Gastroesophageal sphincter (tissue), 4 donors: Measurements from ENCODE around the gene DCXR. TPM values are rescaled to one million over a fixed set of nuclear protein-coding genes. Genes with fewer than 3 reads are reported as not detected.

ENCODE experiments used
- ATAC-seq: fragments of 150-250 bp; one replicate; pipeline ENCODE4 v1.9.1; 2016; ENCODE audit warnings: mild to moderate bottlenecking, moderate library complexity
- H3K27ac ChIP-seq, 4 donors: fragments of 200-600 bp; sonication (generic) in 3 of 4; 1 replicate in 3 of 4; 2 replicates in 1 of 4; pipeline ENCODE4 v1.5.1; 2016 to 2019
- H3K27me3 ChIP-seq: fragments of 200-600 bp; sonication (generic); one replicate; pipeline ENCODE4 v1.5.1; 2019
- H3K36me3 ChIP-seq, 2 donors: fragments of 200-600 bp; sonication (generic); one replicate each; pipeline ENCODE4 v1.5.1; 2019; ENCODE audit warnings: control low read depth in 1 of 2
- H3K4me1 ChIP-seq, 3 donors: fragments of 200-600 bp; sonication (generic); 1 replicate in 2 of 3; 2 replicates in 1 of 3; pipeline ENCODE4 v1.5.1; 2016 to 2019; ENCODE audit warnings: control low read depth in 2 of 3
- H3K4me3 ChIP-seq, 2 donors: fragments of 200-600 bp; sonication (generic); one replicate each; pipeline ENCODE4 v1.5.1; 2019; ENCODE audit warnings: mild to moderate bottlenecking in 1 of 2, moderate library complexity in 1 of 2
- H3K9me3 ChIP-seq, 3 donors: fragments of 200-600 bp; sonication (generic); one replicate each; pipeline ENCODE4 v1.5.1; 2017 to 2019; ENCODE audit warnings: control low read depth in 2 of 3
- EP300 ChIP-seq: sonication (generic); formaldehyde crosslinking; IDR thresholded peaks from one replicate; pipeline ENCODE4 v1.6.1; 2017; ENCODE audit warnings: antibody characterized with exemption, mild to moderate bottlenecking
- POLR2A ChIP-seq, 2 donors: fragments of 450-650 bp; IDR thresholded peaks; one replicate each; pipeline ENCODE4 v1.6.1; 2017; ENCODE audit warnings: antibody characterized with exemption in 2 of 2, mild to moderate bottlenecking in 2 of 2, moderate library complexity in 1 of 2
- POLR2AphosphoS5 ChIP-seq: sonication (generic); formaldehyde crosslinking; IDR thresholded peaks from one replicate; pipeline ENCODE4 v1.6.1; 2017; ENCODE audit warnings: antibody characterized with exemption
- WGBS, 2 donors: methylation state at CpG; one replicate each; pipeline ENCODE4 v1.1.5; 2018; ENCODE audit warnings: low coverage in 1 of 2; 5-methylcytosine and 5-hydroxymethylcytosine counted together
- total RNA-seq, 4 donors: library from RNA; depleted of rRNA; stranded (reverse); fragments of >200 nt; gene quantifications; one replicate each; pipeline ENCODE4 v1.1.0, GENCODE V29; 2016
- TF ChIP-seq, protein P1 (sequence below), 4 experiments: fragments of 200-600 bp in 2 of 4; fragments of 450-650 bp in 2 of 4; sonication (generic) in 1 of 4; IDR thresholded peaks; one replicate each; pipeline ENCODE4 v1.5.1; 2017 to 2019; ENCODE audit warnings: antibody characterized with exemption in 4 of 4, mild to moderate bottlenecking in 2 of 4, moderate library complexity in 2 of 4

Gene DCXR
- total RNA-seq, 4 donors from 2014 or later: 70.7 to 140 (median 108) TPM

DNA sequence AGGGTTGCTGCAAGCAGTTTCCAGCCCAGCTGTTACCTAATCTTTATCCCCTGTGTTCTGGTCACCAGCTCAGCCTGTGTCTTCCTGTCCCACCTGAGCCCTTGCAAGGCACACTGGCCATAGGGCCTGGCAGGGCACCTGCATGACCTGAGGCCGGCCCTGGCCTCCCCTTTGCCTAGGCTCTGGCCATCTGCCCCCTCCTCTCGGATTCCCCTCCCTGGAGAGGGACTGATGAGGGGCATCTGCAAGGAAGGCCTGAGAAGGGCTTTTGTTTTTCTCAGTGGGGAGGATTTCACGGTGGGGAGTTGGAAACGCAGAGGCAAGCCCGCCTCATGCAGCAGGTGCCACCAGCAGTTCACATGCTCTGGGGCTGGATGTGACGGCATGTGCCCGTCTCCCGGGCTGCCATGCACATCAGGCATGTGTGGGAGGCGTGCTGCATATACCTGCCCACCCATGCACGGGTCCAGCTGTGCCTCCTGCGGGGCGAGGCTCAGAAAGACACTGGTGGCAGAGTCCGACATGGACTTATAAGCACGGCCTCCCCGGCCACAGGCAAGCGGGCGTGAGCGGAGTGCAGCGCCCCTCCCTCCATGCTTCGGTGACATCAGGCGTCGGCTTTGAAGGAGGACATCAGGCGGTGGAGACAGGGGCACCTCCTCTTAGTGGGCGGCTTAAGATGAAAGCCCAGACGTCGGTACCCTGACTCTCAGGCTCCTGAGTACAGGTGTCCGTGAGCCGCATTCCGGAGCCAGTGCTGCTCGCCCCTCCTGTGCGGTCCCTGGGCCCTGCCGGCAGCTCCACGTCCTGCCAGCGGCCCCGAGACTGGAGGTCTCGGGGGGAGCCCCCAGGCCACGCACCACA, 43.5 kb downstream of the DCXR start:
- no peak for ATAC-seq
- peaks cover 0 to 29% (median 16%) of the 10 kb centered on the region in 3 donors for H3K4me1 ChIP-seq
- H3K27ac ChIP-seq: no peak overlapping the region
- H3K36me3 ChIP-seq: peaks cover 0 to 58% of the 10 kb centered on the region in 2 donors
- no peak overlapping the region for H3K4me3 ChIP-seq
- no peaks in the 10 kb centered on the region for H3K27me3 ChIP-seq
- no peaks in the 10 kb centered on the region for H3K9me3 ChIP-seq
- WGBS, 2 donors: no CpG with 5 or more reads among the region's 37 CpGs
- TF ChIP-seq POLR2A (IDR thresholded peaks at IDR 0.05) (no peak), POLR2AphosphoS5 (no peak)
- TF ChIP-seq, protein P1, sequence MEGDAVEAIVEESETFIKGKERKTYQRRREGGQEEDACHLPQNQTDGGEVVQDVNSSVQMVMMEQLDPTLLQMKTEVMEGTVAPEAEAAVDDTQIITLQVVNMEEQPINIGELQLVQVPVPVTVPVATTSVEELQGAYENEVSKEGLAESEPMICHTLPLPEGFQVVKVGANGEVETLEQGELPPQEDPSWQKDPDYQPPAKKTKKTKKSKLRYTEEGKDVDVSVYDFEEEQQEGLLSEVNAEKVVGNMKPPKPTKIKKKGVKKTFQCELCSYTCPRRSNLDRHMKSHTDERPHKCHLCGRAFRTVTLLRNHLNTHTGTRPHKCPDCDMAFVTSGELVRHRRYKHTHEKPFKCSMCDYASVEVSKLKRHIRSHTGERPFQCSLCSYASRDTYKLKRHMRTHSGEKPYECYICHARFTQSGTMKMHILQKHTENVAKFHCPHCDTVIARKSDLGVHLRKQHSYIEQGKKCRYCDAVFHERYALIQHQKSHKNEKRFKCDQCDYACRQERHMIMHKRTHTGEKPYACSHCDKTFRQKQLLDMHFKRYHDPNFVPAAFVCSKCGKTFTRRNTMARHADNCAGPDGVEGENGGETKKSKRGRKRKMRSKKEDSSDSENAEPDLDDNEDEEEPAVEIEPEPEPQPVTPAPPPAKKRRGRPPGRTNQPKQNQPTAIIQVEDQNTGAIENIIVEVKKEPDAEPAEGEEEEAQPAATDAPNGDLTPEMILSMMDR (IDR thresholded peaks at IDR 0.05): no peak

DNA sequence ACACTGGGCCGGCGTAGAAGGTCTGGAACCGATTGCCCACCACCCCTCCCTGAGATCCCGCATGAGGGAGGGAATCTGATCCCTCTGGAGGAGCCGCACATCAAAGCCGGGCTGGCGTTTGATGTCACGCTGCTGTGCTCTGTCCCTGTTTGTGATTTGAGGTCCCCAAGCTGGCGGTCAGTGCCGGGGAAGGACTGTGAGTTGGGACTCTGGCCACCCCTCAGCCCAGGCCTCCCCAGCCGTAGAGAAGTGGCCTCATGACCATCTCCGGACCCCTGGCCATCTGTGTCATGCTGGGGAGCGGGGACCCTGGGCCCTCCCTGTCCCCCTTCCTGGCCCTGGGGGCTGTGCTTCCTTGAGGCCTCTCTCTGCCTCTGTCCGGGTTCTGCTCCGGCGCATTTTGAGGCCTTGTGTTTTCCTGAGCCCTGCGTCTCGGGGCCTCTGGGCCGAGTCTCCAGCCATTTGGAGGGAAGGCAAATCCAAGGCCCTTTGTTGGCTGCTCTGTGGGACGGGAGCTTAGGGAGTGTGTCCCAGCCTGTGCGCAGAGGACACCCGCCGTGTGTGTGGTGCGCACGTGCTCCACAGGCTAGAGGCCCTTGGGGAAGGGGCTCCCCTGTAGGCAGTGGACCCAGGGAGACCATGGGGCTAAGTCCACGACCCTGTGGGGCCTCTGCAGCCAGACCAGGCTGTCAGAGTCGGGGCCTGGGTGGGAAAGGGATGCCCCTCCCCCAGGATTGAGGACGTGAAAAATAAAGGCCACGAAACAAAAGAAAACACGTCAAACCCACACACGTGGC, 45.0 kb downstream of the DCXR start:
- Histone ChIP-seq H3K4me3 (peak overlapping the region in 1 of 2 donors; percentile 27), H3K27ac (peak overlapping the region in 3 of 4 donors; percentile 45 to 70 (median 66)), H3K4me1 (peaks cover 0 to 29% (median 16%) of the 10 kb centered on the region in 3 donors), H3K9me3 (no peaks in the 10 kb centered on the region), H3K36me3 (peaks cover 0 to 55% of the 10 kb centered on the region in 2 donors), H3K27me3 (no peaks in the 10 kb centered on the region)
- TF ChIP-seq POLR2AphosphoS5 (no peak), EP300 (no peak), POLR2A (IDR thresholded peaks at IDR 0.05) (no peak)
- TF ChIP-seq, protein P1 (IDR thresholded peaks at IDR 0.05): no peak
- no peak for ATAC-seq
- WGBS, 2 donors: 78 to 80% methylated on average over 3 of the region's 31 CpGs

DNA sequence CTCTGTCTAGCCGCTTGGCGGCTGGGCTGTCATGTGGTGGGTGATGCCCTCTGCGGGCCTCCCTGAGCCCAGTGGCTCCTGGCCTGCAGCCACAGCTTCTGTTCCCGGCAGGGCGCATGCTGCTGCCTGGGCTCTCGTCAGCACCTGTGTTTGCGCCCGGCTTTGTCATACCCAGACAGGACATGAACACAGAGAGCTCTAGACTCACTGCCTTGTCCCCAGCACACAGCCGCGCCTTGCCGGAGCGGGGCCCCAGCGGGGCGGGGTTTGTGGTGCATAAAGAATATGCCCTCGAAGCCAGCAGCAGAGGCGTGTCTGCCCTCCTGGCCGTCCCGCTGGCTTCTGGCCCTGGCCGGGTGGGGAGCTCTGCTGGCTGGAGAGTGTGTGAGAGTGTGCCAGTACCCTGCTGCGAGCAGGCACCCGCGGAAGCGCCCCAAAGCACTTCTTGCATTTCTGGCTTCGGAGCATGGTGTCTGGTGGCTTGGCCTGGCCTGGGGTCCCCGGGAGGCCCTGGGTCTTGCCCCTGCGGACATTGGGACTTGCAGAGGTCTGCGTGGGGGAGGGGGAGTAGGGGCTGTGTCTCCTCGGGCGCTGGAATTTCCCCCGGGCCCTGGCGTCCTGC, 45.7 kb downstream of the DCXR start:
- no peak for TF ChIP-seq POLR2AphosphoS5
- TF ChIP-seq, protein P1 (IDR thresholded peaks at IDR 0.05): peak in 1 of 4 experiments; percentile 19
- Histone ChIP-seq H3K4me1 (peaks cover 0 to 29% (median 16%) of the 10 kb centered on the region in 3 donors), H3K27me3 (no peaks in the 10 kb centered on the region), H3K27ac (peak overlapping the region in 3 of 4 donors; percentile 45 to 70 (median 66)), H3K36me3 (peaks cover 0 to 56% of the 10 kb centered on the region in 2 donors), H3K4me3 (peak overlapping the region in 1 of 2 donors; percentile 27), H3K9me3 (no peaks in the 10 kb centered on the region)
- no CpG with 5 or more reads among the region's 31 CpGs for WGBS, 2 donors
- ATAC-seq: peak; percentile 73

DNA sequence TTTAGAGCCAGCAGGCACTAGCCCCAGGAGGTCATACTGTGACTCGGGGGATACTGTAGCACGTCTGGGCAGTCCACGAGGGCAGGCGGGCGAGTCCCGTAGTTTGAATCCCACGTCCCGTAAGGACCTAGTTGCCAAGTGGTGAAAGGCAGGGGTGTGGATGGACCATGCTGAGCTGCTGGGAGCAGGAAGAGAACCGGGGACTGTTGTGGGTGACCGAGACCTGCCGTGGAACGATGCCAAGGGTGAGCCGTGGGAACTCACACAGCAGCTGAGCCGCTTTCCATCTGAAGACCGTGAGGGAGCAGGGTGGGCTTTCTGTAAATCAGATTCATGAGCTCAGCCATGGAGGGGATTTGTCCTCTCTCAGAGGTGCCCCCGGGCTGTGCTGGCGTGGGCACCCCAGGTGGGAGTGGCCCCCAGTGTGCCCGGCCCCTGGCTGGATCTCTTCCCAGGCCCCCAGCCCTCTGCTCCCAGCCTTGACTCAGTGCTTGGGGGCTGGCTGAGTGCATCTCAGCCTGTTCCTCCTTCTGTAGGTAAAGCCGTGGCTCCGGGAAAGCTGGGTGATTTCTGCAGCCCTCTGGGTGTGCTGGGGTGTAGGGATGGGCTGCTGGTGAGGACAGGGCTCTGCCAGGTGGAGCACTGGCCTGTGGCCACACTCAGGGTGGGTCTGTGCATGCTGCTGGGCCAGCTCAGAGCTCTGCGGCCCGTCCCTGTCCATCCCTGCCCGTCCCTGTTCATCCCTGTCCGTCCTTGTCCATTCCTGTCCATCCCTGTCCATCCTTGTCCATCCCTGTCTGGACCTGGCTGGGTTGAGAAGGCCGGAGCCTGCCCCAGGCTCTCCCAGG, 46.4 kb downstream of the DCXR start:
- Histone ChIP-seq H3K4me1 (peaks cover 0 to 29% (median 16%) of the 10 kb centered on the region in 3 donors), H3K4me3 (peak overlapping the region in 1 of 2 donors; percentile 27), H3K9me3 (no peaks in the 10 kb centered on the region), H3K27ac (peak overlapping the region in 3 of 4 donors; percentile 45 to 70 (median 66)), H3K27me3 (no peaks in the 10 kb centered on the region), H3K36me3 (peaks cover 0 to 56% of the 10 kb centered on the region in 2 donors)
- TF ChIP-seq, protein P1 (IDR thresholded peaks at IDR 0.05): no peak
- no peak for ATAC-seq
- 40 to 94% methylated on average over 1 to 6 of the region's 25 CpGs for WGBS, 2 donors
